GM23338 (cell line): Measurements from ENCODE around the gene MYMX. TPM values are rescaled to one million over a fixed set of nuclear protein-coding genes. Genes with fewer than 3 reads are reported as not detected.

Experiments used
- ATAC-seq: fragments of 200-7000 bp; cut with Tn5 transposase; 3 replicates; pipeline ENCODE4 v1.9.1; 2020
- DNase-seq: peaks from one replicate; pipeline ENCODE4 v3.0.0-alpha.2; 2015; ENCODE audit warnings: low spot score
- H2AFZ ChIP-seq: fragments of 200-600 bp; sonication (generic); 2 replicates; pipeline ENCODE4 v1.8.0; 2016; ENCODE audit warnings: antibody characterized with exemption, mild to moderate bottlenecking, moderate library complexity
- H3F3A ChIP-seq: fragments of 200-600 bp; sonication (generic); replicated peaks from 2 replicates; pipeline ENCODE4 v1.8.0; 2017; ENCODE audit warnings: antibody characterized with exemption, mixed run types, low read depth
- H3K27ac ChIP-seq: fragments of 200-600 bp; sonication (generic); 2 replicates; pipeline ENCODE4 v1.6.1; 2016; ENCODE audit warnings: low read depth
- H3K27me3 ChIP-seq: fragments of 200-600 bp; sonication (generic); 2 replicates; pipeline ENCODE4 v1.8.0; 2016; ENCODE audit warnings: mild to moderate bottlenecking, mixed run types, moderate library complexity; ENCODE audit not compliant: insufficient read depth
- H3K36me3 ChIP-seq: fragments of 200-600 bp; sonication (generic); 2 replicates; pipeline ENCODE4 v1.8.0; 2016; ENCODE audit warnings: mild to moderate bottlenecking; ENCODE audit not compliant: insufficient read depth
- H3K4me1 ChIP-seq: fragments of 200-600 bp; sonication (generic); 2 replicates; pipeline ENCODE4 v1.8.0; 2016; ENCODE audit warnings: mild to moderate bottlenecking, moderate library complexity; ENCODE audit not compliant: insufficient read depth
- H3K4me2 ChIP-seq: fragments of 200-600 bp; sonication (generic); 2 replicates; pipeline ENCODE4 v1.7.1; 2017; ENCODE audit warnings: mixed run types
- H3K4me3 ChIP-seq: fragments of 200-600 bp; sonication (generic); 2 replicates; pipeline ENCODE4 v1.6.1; 2016; ENCODE audit warnings: mixed run types
- H3K79me2 ChIP-seq: fragments of 200-600 bp; sonication (generic); replicated peaks from 2 replicates; pipeline ENCODE4 v1.8.0; 2017; ENCODE audit warnings: mild to moderate bottlenecking; ENCODE audit not compliant: insufficient read depth
- H3K9me2 ChIP-seq: fragments of 200-600 bp; sonication (generic); 2 replicates; pipeline ENCODE4 v1.8.0; 2017; ENCODE audit not compliant: insufficient read depth
- H4K20me1 ChIP-seq: fragments of 200-600 bp; sonication (generic); replicated peaks from 2 replicates; pipeline ENCODE4 v1.8.0; 2017; ENCODE audit warnings: mild to moderate bottlenecking; ENCODE audit not compliant: insufficient read depth
- H3K27ac Mint-ChIP-seq: 2 replicates; pipeline ENCODE4 v1.8.0; 2020; ENCODE audit warnings: inconsistent platforms, mild to moderate bottlenecking, moderate library complexity, mixed read lengths
- H3K27me3 Mint-ChIP-seq: 3 replicates; pipeline ENCODE4 v1.8.0; 2022; ENCODE audit warnings: low read depth, mild to moderate bottlenecking, moderate library complexity, mixed read lengths, inconsistent platforms; ENCODE audit not compliant: insufficient read depth, poor library complexity
- H3K36me3 Mint-ChIP-seq: 3 replicates; pipeline ENCODE4 v1.8.0; 2021; ENCODE audit warnings: low read depth, mild to moderate bottlenecking, inconsistent platforms, moderate library complexity, mixed read lengths
- H3K4me1 Mint-ChIP-seq: 3 replicates; pipeline ENCODE4 v1.8.0; 2020; ENCODE audit warnings: mild to moderate bottlenecking, inconsistent platforms, mixed read lengths
- H3K4me3 Mint-ChIP-seq: 3 replicates; pipeline ENCODE4 v1.8.0; 2021; ENCODE audit warnings: moderate library complexity, mild to moderate bottlenecking, inconsistent platforms, mixed read lengths
- H3K9me3 Mint-ChIP-seq: 3 replicates; pipeline ENCODE4 v1.8.0; 2020; ENCODE audit warnings: moderate library complexity, mild to moderate bottlenecking, inconsistent platforms, mixed read lengths
- CREB1 ChIP-seq: fragments of 250-450 bp; sonication (Bioruptor Pico); IDR thresholded peaks from 2 replicates; pipeline ENCODE4 v1.5.0; 2020; ENCODE audit warnings: low read depth, mild to moderate bottlenecking, moderate library complexity
- EZH2 ChIP-seq: fragments of 200-600 bp; sonication (generic); IDR thresholded peaks from one replicate; pipeline ENCODE4 v1.8.0; 2017; ENCODE audit warnings: antibody characterized with exemption, mild to moderate bottlenecking, low read depth; ENCODE audit not compliant: unreplicated experiment
- EZH2phosphoT487 ChIP-seq: fragments of 200-600 bp; sonication (generic); IDR thresholded peaks from one replicate; pipeline ENCODE4 v1.8.1; 2018; ENCODE audit warnings: antibody characterized with exemption; ENCODE audit not compliant: unreplicated experiment
- JUNB ChIP-seq: IDR thresholded peaks from one replicate; pipeline ENCODE4 v1.6.1; 2016; ENCODE audit warnings: antibody characterized with exemption; ENCODE audit not compliant: unreplicated experiment
- NANOG ChIP-seq: IDR thresholded peaks from 2 replicates; pipeline ENCODE4 v1.6.1; 2016; ENCODE audit warnings: antibody characterized with exemption, borderline replicate concordance
- POLR2AphosphoS5 ChIP-seq: IDR thresholded peaks from 2 replicates; pipeline ENCODE4 v1.6.1; 2016; ENCODE audit warnings: antibody characterized with exemption, low read depth
- STAT1 ChIP-seq: IDR thresholded peaks from one replicate; pipeline ENCODE4 v1.6.1; 2016; ENCODE audit warnings: antibody characterized with exemption; ENCODE audit not compliant: unreplicated experiment
- ZNF114 ChIP-seq: fragments of 250-450 bp; sonication (Bioruptor Pico); IDR thresholded peaks from 2 replicates; pipeline ENCODE4 v1.5.0; 2020; ENCODE audit warnings: mild to moderate bottlenecking, moderate library complexity
- ZNF331 ChIP-seq: fragments of 250-450 bp; sonication (Bioruptor Pico); IDR thresholded peaks from 2 replicates; pipeline ENCODE4 v1.5.0; 2020; ENCODE audit warnings: low read depth, mild to moderate bottlenecking, moderate library complexity
- polyA plus RNA-seq: library from polyadenylated mRNA; unstranded; fragments of >200 nt; fragmentation: Nextera tagmentation; extraction: Ambion mirVana; gene quantifications from 2 replicates; pipeline ENCODE4 v1.2.1, GENCODE V29; 2016
- total RNA-seq: library from RNA; depleted of rRNA; stranded (reverse); fragments of >200 nt; shearing (Covaris generic); gene quantifications from 2 replicates; pipeline ENCODE4 v1.2.3, GENCODE V29; 2014
- TF ChIP-seq, protein P1 (sequence below): IDR thresholded peaks from one replicate; pipeline ENCODE4 v1.6.1; 2018; ENCODE audit warnings: antibody characterized with exemption; ENCODE audit not compliant: unreplicated experiment
- TF ChIP-seq, protein P2 (sequence below), 2 experiments: fragments of 200-600 bp in 1 of 2; sonication (generic) in 1 of 2; conservative IDR thresholded peaks; 2 replicates each; pipeline versions ENCODE4 v1.5.1 to v1.6.1; 2016 to 2017; ENCODE audit warnings: antibody characterized with exemption in 2 of 2, low read depth in 2 of 2, mild to moderate bottlenecking in 2 of 2, moderate library complexity in 1 of 2
- TF ChIP-seq, protein P3 (sequence below): fragments of 250-450 bp; sonication (Bioruptor Pico); IDR thresholded peaks from 2 replicates; pipeline ENCODE4 v1.5.0; 2020; ENCODE audit warnings: mild to moderate bottlenecking, moderate library complexity

Gene MYMX
- total and polyA plus RNA-seq, 2 experiments from 2014 or later: 2.8 to 7.1 TPM

DNA sequence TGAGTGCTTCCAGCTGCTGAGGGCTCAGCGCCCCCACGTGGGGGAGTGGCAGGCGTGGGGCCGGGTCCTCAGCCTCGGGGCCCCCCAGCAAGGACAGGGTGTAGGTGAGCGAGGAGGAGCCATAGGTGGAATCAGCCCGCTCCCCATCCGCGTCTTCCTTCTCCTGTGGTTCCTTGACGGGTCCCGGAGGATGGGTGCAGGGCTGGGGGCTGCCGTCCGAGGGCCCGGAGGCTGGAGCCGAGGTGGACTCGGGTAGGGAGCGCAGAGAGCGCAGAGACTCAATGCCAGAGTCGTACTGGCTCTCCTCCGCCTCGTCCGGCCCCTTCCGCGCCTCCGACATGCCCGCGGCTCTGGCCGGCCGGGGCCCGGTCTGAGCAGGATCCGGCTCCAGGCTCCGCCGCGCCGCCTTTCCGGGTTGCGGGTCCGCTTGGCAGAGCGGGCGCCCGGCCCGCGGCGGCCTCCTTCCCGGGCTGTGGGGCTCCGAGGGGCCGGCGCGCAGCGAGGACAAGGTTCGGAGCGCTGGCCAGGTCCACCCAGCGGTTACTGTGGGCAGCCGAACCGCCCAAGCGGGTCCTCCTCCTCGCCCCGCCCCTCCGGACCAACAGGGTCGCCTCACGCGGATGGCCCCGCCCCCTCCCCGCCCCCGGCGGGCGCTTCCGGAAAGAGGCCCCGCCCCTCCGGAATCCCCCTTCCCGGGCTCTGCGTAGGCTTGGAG, 48.4 kb downstream of the MYMX start, which contains the start of gene NFKBIE:
Gene NFKBIE (minus strand): TSS at position 545 of the 715 bp plus-strand sequence. CDS start 205 bp downstream, at position 340.
- peaks cover 53% of the 10 kb centered on the region for H3K4me1 Mint-ChIP-seq
- Histone ChIP-seq H3K4me2 (peak within 1 kb of the TSS; percentile 98), H3K79me2 (peaks cover 9% of the 10 kb centered on the region; the same call in 1 of the 2 replicates), H3K36me3 (no peaks in the 10 kb centered on the region), H3K27ac (no peak within 1 kb of the TSS), H3K4me3 (peak within 1 kb of the TSS; percentile 88), H2AFZ (peak within 1 kb of the TSS; percentile 87), H3K4me1 (peaks cover 31% of the 10 kb centered on the region), H3K27me3 (peaks cover 19% of the 10 kb centered on the region), H3F3A (0 out of 2 replicates have a peak, but pooled peaks cover 17% of the 10 kb centered on the region), H4K20me1 (peaks cover 6% of the 10 kb centered on the region; the same call in 1 of the 2 replicates), H3K9me2 (no peaks in the 10 kb centered on the region)
- no peaks in the 10 kb centered on the region for H3K9me3 Mint-ChIP-seq
- peak; percentile 58 for ATAC-seq
- peaks cover 10% of the 10 kb centered on the region for H3K36me3 Mint-ChIP-seq
- TF ChIP-seq JUNB: no peak
- no peak for TF ChIP-seq STAT1
- no peak for TF ChIP-seq ZNF331
- TF ChIP-seq ZNF114 (CRISPR knock-in tag): no peak
- TF ChIP-seq NANOG: no peak
- TF ChIP-seq, protein P1, sequence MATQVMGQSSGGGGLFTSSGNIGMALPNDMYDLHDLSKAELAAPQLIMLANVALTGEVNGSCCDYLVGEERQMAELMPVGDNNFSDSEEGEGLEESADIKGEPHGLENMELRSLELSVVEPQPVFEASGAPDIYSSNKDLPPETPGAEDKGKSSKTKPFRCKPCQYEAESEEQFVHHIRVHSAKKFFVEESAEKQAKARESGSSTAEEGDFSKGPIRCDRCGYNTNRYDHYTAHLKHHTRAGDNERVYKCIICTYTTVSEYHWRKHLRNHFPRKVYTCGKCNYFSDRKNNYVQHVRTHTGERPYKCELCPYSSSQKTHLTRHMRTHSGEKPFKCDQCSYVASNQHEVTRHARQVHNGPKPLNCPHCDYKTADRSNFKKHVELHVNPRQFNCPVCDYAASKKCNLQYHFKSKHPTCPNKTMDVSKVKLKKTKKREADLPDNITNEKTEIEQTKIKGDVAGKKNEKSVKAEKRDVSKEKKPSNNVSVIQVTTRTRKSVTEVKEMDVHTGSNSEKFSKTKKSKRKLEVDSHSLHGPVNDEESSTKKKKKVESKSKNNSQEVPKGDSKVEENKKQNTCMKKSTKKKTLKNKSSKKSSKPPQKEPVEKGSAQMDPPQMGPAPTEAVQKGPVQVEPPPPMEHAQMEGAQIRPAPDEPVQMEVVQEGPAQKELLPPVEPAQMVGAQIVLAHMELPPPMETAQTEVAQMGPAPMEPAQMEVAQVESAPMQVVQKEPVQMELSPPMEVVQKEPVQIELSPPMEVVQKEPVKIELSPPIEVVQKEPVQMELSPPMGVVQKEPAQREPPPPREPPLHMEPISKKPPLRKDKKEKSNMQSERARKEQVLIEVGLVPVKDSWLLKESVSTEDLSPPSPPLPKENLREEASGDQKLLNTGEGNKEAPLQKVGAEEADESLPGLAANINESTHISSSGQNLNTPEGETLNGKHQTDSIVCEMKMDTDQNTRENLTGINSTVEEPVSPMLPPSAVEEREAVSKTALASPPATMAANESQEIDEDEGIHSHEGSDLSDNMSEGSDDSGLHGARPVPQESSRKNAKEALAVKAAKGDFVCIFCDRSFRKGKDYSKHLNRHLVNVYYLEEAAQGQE: no peak
- TF ChIP-seq EZH2: no peak
- peak; percentile 84 for TF ChIP-seq POLR2AphosphoS5
- TF ChIP-seq, protein P2, sequence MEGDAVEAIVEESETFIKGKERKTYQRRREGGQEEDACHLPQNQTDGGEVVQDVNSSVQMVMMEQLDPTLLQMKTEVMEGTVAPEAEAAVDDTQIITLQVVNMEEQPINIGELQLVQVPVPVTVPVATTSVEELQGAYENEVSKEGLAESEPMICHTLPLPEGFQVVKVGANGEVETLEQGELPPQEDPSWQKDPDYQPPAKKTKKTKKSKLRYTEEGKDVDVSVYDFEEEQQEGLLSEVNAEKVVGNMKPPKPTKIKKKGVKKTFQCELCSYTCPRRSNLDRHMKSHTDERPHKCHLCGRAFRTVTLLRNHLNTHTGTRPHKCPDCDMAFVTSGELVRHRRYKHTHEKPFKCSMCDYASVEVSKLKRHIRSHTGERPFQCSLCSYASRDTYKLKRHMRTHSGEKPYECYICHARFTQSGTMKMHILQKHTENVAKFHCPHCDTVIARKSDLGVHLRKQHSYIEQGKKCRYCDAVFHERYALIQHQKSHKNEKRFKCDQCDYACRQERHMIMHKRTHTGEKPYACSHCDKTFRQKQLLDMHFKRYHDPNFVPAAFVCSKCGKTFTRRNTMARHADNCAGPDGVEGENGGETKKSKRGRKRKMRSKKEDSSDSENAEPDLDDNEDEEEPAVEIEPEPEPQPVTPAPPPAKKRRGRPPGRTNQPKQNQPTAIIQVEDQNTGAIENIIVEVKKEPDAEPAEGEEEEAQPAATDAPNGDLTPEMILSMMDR (conservative IDR thresholded peaks at IDR 0.05; ENCODE audit: low read depth in 2 of 2): peak; percentile 15 to 55; a peak in 2 of 4 replicates
- no peak for TF ChIP-seq CREB1
- TF ChIP-seq, protein P3, sequence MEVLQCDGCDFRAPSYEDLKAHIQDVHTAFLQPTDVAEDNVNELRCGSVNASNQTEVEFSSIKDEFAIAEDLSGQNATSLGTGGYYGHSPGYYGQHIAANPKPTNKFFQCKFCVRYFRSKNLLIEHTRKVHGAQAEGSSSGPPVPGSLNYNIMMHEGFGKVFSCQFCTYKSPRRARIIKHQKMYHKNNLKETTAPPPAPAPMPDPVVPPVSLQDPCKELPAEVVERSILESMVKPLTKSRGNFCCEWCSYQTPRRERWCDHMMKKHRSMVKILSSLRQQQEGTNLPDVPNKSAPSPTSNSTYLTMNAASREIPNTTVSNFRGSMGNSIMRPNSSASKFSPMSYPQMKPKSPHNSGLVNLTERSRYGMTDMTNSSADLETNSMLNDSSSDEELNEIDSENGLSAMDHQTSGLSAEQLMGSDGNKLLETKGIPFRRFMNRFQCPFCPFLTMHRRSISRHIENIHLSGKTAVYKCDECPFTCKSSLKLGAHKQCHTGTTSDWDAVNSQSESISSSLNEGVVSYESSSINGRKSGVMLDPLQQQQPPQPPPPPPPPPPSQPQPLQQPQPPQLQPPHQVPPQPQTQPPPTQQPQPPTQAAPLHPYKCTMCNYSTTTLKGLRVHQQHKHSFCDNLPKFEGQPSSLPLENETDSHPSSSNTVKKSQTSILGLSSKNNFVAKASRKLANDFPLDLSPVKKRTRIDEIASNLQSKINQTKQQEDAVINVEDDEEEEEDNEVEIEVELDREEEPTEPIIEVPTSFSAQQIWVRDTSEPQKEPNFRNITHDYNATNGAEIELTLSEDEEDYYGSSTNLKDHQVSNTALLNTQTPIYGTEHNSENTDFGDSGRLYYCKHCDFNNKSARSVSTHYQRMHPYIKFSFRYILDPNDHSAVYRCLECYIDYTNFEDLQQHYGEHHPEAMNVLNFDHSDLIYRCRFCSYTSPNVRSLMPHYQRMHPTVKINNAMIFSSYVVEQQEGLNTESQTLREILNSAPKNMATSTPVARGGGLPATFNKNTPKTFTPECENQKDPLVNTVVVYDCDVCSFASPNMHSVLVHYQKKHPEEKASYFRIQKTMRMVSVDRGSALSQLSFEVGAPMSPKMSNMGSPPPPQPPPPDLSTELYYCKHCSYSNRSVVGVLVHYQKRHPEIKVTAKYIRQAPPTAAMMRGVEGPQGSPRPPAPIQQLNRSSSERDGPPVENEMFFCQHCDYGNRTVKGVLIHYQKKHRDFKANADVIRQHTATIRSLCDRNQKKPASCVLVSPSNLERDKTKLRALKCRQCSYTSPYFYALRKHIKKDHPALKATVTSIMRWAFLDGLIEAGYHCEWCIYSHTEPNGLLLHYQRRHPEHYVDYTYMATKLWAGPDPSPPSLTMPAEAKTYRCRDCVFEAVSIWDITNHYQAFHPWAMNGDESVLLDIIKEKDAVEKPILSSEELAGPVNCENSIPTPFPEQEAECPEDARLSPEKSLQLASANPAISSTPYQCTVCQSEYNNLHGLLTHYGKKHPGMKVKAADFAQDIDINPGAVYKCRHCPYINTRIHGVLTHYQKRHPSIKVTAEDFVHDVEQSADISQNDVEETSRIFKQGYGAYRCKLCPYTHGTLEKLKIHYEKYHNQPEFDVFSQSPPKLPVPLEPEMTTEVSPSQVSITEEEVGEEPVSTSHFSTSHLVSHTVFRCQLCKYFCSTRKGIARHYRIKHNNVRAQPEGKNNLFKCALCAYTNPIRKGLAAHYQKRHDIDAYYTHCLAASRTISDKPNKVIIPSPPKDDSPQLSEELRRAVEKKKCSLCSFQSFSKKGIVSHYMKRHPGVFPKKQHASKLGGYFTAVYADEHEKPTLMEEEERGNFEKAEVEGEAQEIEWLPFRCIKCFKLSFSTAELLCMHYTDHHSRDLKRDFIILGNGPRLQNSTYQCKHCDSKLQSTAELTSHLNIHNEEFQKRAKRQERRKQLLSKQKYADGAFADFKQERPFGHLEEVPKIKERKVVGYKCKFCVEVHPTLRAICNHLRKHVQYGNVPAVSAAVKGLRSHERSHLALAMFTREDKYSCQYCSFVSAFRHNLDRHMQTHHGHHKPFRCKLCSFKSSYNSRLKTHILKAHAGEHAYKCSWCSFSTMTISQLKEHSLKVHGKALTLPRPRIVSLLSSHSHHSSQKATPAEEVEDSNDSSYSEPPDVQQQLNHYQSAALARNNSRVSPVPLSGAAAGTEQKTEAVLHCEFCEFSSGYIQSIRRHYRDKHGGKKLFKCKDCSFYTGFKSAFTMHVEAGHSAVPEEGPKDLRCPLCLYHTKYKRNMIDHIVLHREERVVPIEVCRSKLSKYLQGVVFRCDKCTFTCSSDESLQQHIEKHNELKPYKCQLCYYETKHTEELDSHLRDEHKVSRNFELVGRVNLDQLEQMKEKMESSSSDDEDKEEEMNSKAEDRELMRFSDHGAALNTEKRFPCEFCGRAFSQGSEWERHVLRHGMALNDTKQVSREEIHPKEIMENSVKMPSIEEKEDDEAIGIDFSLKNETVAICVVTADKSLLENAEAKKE (CRISPR knock-in tag): no peak
- TF ChIP-seq EZH2phosphoT487: no peak
- peak within 1 kb of the TSS; percentile 86 for H3K4me3 Mint-ChIP-seq
- peaks cover 42% of the 10 kb centered on the region for H3K27me3 Mint-ChIP-seq
- peak; percentile 97 for DNase-seq
- no peak within 1 kb of the TSS for H3K27ac Mint-ChIP-seq
